ENCODE data around the gene CACNA1A.
"Not testable (repeated sequence)": the region's sequence is repeated elsewhere in the genome, so short reads cannot be mapped to it uniquely, and the experiment has no call there.

The CACNA1A gene

GRCh38 chr19:13492128-13492527 lies 14.2 kb downstream of the CACNA1A start:
- no peak for DNase-seq

- no peak for DNase-seq
Measured at GRCh38 chr19:13487985-13488384, 18.3 kb downstream of the CACNA1A start.

- DNase-seq, result no peak
Measured at GRCh38 chr19:13484166-13484565, 22.1 kb downstream of the CACNA1A start.

GRCh38 chr19:13483215-13483614 lies 23.1 kb downstream of the CACNA1A start:
- DNase-seq, result no peak

GRCh38 chr19:13478576-13478975 lies 27.7 kb downstream of the CACNA1A start:
- no peak for DNase-seq

GRCh38 chr19:13476071-13476470 lies 30.2 kb downstream of the CACNA1A start:
- DNase-seq, result no peak

- DNase-seq, result no peak
Measured at GRCh38 chr19:13475044-13475443, 31.2 kb downstream of the CACNA1A start.

- no peak for DNase-seq
Measured at GRCh38 chr19:13466697-13467096, 39.6 kb downstream of the CACNA1A start.

GRCh38 chr19:13463296-13463695 lies 43.0 kb downstream of the CACNA1A start:
- no peak for DNase-seq

GRCh38 chr19:13461536-13461935 lies 44.7 kb downstream of the CACNA1A start:
- no peak for DNase-seq

- no peak for DNase-seq
Measured at GRCh38 chr19:13460045-13460444, 46.2 kb downstream of the CACNA1A start.

- no peak for DNase-seq
Measured at GRCh38 chr19:13459351-13459750, 46.9 kb downstream of the CACNA1A start.

- DNase-seq, result no peak
Measured at GRCh38 chr19:13451434-13451995, 54.8 kb downstream of the CACNA1A start.

- no peak for DNase-seq
Measured at GRCh38 chr19:13447978-13448377, 58.3 kb downstream of the CACNA1A start.

GRCh38 chr19:13441810-13442512 lies 64.3 kb downstream of the CACNA1A start:
- no peak for DNase-seq

- DNase-seq, result no peak
Measured at GRCh38 chr19:13437919-13438618, 68.2 kb downstream of the CACNA1A start.

GRCh38 chr19:13436352-13436751 lies 69.9 kb downstream of the CACNA1A start:
- no peak for DNase-seq

- no peak for DNase-seq
Measured at GRCh38 chr19:13430790-13431582, 75.3 kb downstream of the CACNA1A start.

- DNase-seq, result no peak
Measured at GRCh38 chr19:13429563-13429962, 76.7 kb downstream of the CACNA1A start.

GRCh38 chr19:13428352-13428751 lies 77.9 kb downstream of the CACNA1A start:
- DNase-seq, result no peak

- no peak for DNase-seq
Measured at GRCh38 chr19:13427273-13428051, 78.8 kb downstream of the CACNA1A start.

- not testable (repeated sequence) for DNase-seq
Measured at GRCh38 chr19:13425875-13426274, 80.4 kb downstream of the CACNA1A start.

- DNase-seq, result no peak
Measured at GRCh38 chr19:13425151-13425550, 81.1 kb downstream of the CACNA1A start.
